Activated T-cell treated with anti-CD3 and anti-CD28 coated beads, Interleukin-2, amount 50 U/mL, for 4 hours (primary cell): ENCODE measurements around the gene GAS1. TPM values are rescaled to one million over a fixed set of nuclear protein-coding genes. Genes with fewer than 3 reads are reported as not detected.

Experiments used
- ATAC-seq, 2 donors: fragments of 200-7000 bp; cut with Tn5 transposase; one replicate each; pipeline ENCODE4 v1.10.0; 2021
- DNase-seq: peaks from one replicate; pipeline ENCODE4 v3.0.0-alpha.2; 2020
- H3K27me3 Mint-ChIP-seq: one replicate; pipeline ENCODE4 v1.8.0; 2021; ENCODE audit warnings: low read depth, mixed read lengths
- H3K36me3 Mint-ChIP-seq: one replicate; pipeline ENCODE4 v1.8.0; 2022; ENCODE audit warnings: mixed read lengths; ENCODE audit not compliant: insufficient read depth
- H3K4me1 Mint-ChIP-seq: one replicate; pipeline ENCODE4 v1.8.0; 2021; ENCODE audit warnings: low read depth, mixed read lengths
- H3K4me3 Mint-ChIP-seq: one replicate; pipeline ENCODE4 v1.8.0; 2021; ENCODE audit warnings: mild to moderate bottlenecking, moderate library complexity, mixed read lengths
- H3K9me3 Mint-ChIP-seq: one replicate; pipeline ENCODE4 v1.8.0; 2021; ENCODE audit warnings: mixed read lengths
- total RNA-seq, 3 donors: library from RNA; stranded (reverse); gene quantifications; one replicate each; pipeline ENCODE4 v1.2.1, GENCODE V29; 2021

GAS1 gene
- total RNA-seq, 3 donors from 2014 or later: 0.41 to 0.61 (median 0.43) TPM

DNA sequence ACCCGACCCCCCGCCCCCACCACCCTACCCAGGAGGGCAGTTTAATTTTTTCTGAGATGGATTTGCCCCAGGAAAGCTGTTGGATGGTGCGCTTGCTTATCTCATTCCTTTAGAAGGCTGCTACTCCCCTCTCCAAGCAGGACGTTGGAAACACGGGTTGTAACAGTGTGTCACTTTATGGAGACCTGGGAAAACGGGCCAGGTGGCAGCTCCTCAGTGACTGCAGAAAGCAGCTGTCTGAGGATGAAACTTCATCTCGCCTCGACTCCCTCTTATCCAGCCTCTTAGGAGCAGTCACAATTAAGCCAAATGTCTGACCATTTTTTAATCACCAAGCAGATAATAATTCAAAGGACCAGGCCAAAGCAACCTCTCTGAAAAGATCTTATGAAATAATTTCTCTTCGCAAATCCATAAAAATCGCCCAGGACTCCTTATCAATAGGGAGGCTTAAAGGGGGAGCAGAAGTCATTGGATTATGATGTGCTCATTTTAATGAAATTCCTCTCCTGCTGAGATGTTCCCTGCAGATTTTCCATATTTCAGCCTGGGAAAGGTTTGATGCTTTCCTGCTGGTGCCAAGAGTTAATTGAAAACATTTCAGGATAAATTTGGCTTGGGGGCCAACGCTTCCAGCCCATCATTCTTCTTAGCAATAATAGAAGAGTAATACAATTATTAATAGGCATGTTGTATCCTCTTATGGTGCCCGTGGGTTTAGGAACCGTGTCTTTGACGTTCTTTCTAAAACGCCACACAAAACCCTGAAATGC, 26.0 kb downstream of the GAS1 start:
- Mint-ChIP-seq H3K36me3 (no peaks in the 10 kb centered on the region), H3K9me3 (peaks cover 5% of the 10 kb centered on the region), H3K4me3 (no peak overlapping the region), H3K4me1 (no peaks in the 10 kb centered on the region), H3K27me3 (peaks cover 32% of the 10 kb centered on the region)
- ATAC-seq (no peak), DNase-seq (no peak)

DNA sequence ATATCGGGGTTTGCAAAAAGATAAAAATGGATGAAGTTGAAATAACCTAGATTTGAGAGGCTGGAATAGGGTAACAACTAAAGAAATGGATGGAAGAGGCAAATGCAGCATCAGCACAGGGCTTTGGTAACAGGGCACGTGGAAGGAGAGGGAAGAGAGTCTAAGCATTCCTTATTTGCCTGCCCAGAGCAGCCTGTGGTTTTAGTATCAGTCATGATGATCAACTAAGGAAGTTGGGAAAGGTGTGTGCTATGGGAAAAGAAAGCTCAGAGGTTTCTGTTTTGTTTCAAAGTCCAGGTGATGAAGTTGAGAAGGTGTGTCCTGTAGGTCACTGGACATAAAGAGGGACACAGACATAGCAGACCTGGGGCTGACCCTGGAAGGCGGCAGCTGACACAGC, 28.8 kb downstream of the GAS1 start:
- peaks cover 5% of the 10 kb centered on the region for H3K9me3 Mint-ChIP-seq
- no peak overlapping the region for H3K4me3 Mint-ChIP-seq
- H3K27me3 Mint-ChIP-seq: peaks cover 31% of the 10 kb centered on the region
- DNase-seq (no peak), ATAC-seq (no peak)
- no peaks in the 10 kb centered on the region for H3K4me1 Mint-ChIP-seq
- no peaks in the 10 kb centered on the region for H3K36me3 Mint-ChIP-seq

DNA sequence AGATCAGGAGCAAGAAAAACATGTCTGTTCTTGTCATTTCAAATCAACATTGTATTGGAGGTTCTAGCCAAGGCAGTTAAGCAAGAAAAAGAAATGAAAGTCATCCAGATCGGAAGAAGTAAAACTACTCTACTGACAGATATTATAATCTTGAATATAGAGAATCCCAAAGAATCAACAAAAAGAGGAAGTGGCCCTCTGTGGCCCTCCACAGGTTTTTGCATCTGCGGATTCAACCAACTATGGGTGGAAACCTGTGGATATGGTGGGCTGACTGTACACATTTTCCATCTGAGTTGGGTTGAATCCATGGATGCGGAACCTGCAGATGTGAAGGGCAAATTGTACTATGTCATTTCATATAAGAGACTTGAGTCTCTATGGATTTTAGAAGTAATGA, 35.1 kb downstream of the GAS1 start:
- DNase-seq: no peak
- Mint-ChIP-seq H3K4me3 (no peak overlapping the region), H3K9me3 (peaks cover 2% of the 10 kb centered on the region), H3K36me3 (no peaks in the 10 kb centered on the region), H3K27me3 (peaks cover 28% of the 10 kb centered on the region), H3K4me1 (no peaks in the 10 kb centered on the region)
- no peak for ATAC-seq

DNA sequence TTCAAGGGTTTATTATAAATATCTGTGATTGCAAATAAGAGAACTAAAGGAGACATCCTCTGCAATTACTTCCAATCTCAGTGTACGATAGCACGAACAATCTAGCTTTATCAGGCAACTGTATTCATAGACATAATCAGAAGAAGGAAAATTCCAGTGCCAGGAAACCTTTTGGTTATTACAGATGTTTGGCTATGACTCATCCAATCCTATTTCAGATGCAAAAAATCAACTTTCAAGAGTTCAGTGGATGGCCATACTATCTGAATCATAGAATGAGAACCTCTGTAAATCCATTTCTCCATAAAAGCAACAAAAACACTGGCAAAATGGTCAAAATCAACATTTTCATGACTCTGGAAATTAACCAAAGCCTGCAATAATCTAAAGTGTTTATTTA, 37.9 kb downstream of the GAS1 start:
- H3K36me3 Mint-ChIP-seq: no peaks in the 10 kb centered on the region
- H3K4me1 Mint-ChIP-seq: no peaks in the 10 kb centered on the region
- no peak overlapping the region for H3K4me3 Mint-ChIP-seq
- no peak for ATAC-seq
- H3K27me3 Mint-ChIP-seq: peaks cover 39% of the 10 kb centered on the region
- no peak for DNase-seq
- H3K9me3 Mint-ChIP-seq: no peaks in the 10 kb centered on the region

DNA sequence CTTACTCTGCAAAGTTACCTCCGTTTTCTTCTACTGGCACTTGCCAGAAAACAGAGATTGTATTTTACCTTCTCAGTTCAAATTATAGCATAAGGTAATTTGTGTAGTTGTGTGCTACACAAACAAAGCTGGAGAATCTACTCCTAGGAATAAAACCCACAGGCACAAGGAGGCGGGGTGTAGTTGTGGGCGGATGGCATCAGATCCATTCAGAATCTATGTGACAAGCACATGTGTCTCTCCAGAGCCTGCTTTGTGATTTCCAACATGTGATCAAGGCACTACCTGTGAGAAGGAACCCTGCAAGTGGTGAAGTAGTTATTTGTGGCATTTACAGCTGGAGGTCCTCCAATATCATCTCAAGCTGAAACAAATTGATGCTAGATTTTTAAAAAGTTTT, 39.0 kb downstream of the GAS1 start:
- Mint-ChIP-seq H3K27me3 (peaks cover 38% of the 10 kb centered on the region), H3K4me1 (peaks cover 2% of the 10 kb centered on the region), H3K9me3 (no peaks in the 10 kb centered on the region), H3K4me3 (no peak overlapping the region), H3K36me3 (no peaks in the 10 kb centered on the region)
- ATAC-seq (no peak), DNase-seq (no peak)

DNA sequence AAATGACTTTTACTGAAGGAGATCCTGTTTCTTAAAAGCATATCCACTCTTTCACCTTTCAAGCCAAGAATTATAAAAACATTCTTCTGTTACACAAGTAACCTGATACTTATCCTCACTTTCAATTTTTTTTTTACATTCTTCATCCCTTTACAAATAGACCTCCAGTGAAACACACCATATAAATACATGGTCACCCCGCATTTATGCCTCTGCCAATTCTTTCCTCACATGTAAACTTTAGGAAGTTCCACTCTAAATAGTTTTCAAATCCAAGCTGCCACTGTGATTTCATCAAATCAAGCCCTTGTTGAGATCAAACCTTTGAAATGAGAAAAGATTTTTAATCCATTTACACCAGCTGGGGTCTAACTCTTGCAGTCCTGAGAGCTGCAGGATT, 40.0 kb downstream of the GAS1 start:
- DNase-seq: no peak
- H3K9me3 Mint-ChIP-seq: no peaks in the 10 kb centered on the region
- H3K4me3 Mint-ChIP-seq: no peak overlapping the region
- no peaks in the 10 kb centered on the region for H3K36me3 Mint-ChIP-seq
- no peak for ATAC-seq
- H3K4me1 Mint-ChIP-seq: peaks cover 5% of the 10 kb centered on the region
- peaks cover 47% of the 10 kb centered on the region for H3K27me3 Mint-ChIP-seq

DNA sequence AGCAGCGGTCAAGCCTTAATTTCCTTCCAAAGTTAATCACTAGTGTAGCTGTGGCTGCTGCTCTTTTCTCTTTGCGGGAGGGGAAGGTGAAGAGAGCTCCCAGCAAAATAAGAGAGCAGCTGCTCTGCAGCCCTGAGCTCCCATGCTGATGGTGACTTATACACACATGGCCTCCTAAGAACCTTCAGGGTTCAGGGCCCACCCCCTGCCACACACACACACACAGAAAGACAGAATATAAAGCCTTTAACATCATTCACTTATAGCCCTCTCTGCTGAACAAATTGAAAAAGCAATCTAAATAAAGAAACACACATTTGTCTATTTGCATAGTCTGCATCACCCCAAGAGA, 43.6 kb downstream of the GAS1 start:
- no peak for ATAC-seq
- peaks cover 58% of the 10 kb centered on the region for H3K27me3 Mint-ChIP-seq
- H3K36me3 Mint-ChIP-seq: no peaks in the 10 kb centered on the region
- no peak overlapping the region for H3K4me3 Mint-ChIP-seq
- no peaks in the 10 kb centered on the region for H3K9me3 Mint-ChIP-seq
- DNase-seq: no peak
- peaks cover 5% of the 10 kb centered on the region for H3K4me1 Mint-ChIP-seq

DNA sequence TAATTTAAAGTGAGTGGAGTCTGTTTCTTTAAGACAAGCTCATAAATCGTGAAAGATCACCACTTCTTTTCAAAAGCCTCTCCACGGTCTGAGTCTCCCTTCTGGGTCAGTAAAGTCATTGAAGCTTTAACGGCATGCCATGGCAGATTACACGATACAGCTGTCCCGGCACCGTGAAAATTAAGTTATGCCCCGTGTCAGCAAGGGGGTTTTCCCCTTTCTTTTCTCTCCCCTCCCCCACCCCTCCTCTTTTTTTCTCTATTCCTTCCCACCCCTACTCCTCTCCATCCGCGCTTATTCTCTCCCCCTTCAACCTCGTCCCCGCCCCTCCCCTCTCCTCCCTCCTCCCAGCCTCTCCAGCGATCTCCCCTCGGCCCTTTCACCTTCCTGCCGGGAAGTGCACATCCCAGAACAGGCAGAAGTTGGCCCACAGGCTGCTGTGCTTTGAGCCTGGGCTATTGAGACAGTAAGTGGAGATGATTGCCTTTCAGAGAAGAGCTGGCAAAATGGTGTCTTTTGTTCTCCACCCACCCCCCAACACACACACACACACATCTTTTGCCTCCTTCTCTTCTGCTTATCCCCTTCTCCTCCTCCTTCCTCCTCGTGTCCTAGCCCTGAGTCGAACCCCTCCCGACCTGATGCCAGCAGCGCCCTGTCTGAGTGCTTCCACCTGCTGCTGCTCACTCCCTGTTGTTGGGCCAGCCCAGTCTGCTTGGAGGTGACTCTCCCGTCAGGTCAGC, 44.1 kb downstream of the GAS1 start:
- Mint-ChIP-seq H3K36me3 (no peaks in the 10 kb centered on the region), H3K4me1 (peaks cover 5% of the 10 kb centered on the region), H3K9me3 (no peaks in the 10 kb centered on the region), H3K27me3 (peaks cover 59% of the 10 kb centered on the region), H3K4me3 (no peak overlapping the region)
- ATAC-seq (no peak), DNase-seq (no peak)

DNA sequence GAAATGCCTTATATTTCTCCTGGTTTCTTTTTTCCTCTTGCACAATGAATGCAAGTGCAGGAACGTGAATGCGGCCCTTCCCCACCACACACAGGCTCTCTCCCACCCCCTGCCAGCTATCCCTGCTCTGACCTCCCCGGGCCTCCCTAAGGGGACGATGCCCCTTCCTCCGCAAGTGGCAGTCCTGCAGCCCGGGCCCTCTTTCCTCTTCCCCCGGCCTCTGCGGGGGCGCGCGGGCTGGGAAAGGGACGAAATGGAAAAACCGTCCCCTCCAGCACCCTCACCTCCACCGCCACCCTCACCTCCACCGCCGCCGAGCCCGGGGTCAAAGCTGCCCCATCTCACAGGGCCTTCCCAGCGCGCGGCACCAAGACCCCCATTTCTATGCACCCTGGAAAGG, 44.7 kb downstream of the GAS1 start:
- H3K27me3 Mint-ChIP-seq: peaks cover 58% of the 10 kb centered on the region
- no peaks in the 10 kb centered on the region for H3K9me3 Mint-ChIP-seq
- H3K36me3 Mint-ChIP-seq: no peaks in the 10 kb centered on the region
- ATAC-seq (no peak), DNase-seq (no peak)
- H3K4me3 Mint-ChIP-seq: no peak overlapping the region
- H3K4me1 Mint-ChIP-seq: peaks cover 5% of the 10 kb centered on the region

DNA sequence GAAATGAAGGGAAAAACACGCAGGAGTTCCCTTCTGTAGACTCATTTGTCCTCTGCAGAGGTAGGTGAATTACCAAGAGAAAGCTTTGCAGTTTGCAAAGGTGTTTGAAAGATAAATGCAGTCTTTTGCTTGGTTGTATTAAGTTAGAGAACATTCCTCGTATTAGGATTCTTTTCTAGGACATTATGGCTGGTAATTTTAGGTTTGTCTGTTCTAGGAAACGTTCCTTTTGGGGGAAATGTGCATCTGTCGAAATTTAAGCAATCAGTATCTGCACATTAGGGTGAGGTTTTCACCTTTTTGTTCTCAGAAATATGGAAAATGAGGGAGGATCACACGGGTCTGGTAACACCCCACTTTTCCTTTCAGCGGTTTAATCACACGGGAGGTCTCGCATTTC, 45.1 kb downstream of the GAS1 start:
- Mint-ChIP-seq H3K4me3 (no peak overlapping the region), H3K4me1 (peaks cover 5% of the 10 kb centered on the region), H3K36me3 (no peaks in the 10 kb centered on the region), H3K27me3 (peaks cover 55% of the 10 kb centered on the region), H3K9me3 (no peaks in the 10 kb centered on the region)
- ATAC-seq (no peak), DNase-seq (no peak)

DNA sequence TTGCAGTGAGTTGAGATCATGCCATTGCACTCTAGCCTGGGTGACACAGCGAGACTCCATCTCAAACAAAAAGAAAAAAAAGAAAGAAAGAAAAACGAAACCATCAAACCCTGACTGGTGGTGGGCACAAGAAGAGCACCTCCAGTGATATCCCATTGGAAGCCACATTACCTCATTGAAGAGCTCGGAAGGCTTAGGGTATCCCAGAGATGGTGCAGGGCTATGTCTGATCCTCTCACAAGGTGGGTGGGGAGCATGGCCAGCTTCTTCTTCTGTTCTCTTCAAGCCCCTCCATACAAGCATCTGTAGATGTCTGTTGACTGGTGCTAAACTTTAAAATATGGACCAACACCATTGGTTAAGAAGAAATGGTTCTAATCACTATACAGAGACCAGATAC, 45.8 kb downstream of the GAS1 start:
- Mint-ChIP-seq H3K4me3 (no peak overlapping the region), H3K4me1 (peaks cover 5% of the 10 kb centered on the region), H3K9me3 (no peaks in the 10 kb centered on the region), H3K36me3 (no peaks in the 10 kb centered on the region), H3K27me3 (peaks cover 55% of the 10 kb centered on the region)
- no peak for ATAC-seq
- DNase-seq: no peak
